Spleen (tissue), 11 donors: ENCODE measurements around the gene CPLX1. TPM values are rescaled to one million over a fixed set of nuclear protein-coding genes. Genes with fewer than 3 reads are reported as not detected.

ENCODE experiments used
- DNase-seq: peaks from one replicate; pipeline ENCODE4 v3.0.0-alpha.2; 2020
- H3K27ac ChIP-seq, 8 donors: fragments of 200-600 bp; sonication (generic) in 7 of 8; 1 replicate in 4 of 8; 2 replicates in 4 of 8; pipeline versions ENCODE4 v1.5.0 to v1.8.0; 2016 to 2021; ENCODE audit warnings: inconsistent platforms in 4 of 8, mild to moderate bottlenecking in 4 of 8, moderate library complexity in 1 of 8
- H3K27me3 ChIP-seq, 7 donors: fragments of 200-600 bp; sonication (generic) in 6 of 7; replicated peaks in 1 of 7; 1 replicate in 4 of 7; 2 replicates in 3 of 7; pipeline versions ENCODE4 v1.5.0 to v1.8.0; 2016 to 2021; ENCODE audit warnings: inconsistent platforms in 3 of 7, mild to moderate bottlenecking in 1 of 7
- H3K36me3 ChIP-seq, 6 donors: fragments of 200-600 bp; sonication (generic) in 5 of 6; 1 replicate in 4 of 6; 2 replicates in 2 of 6; pipeline versions ENCODE4 v1.5.0 to v1.8.0; 2016 to 2021; ENCODE audit warnings: inconsistent platforms in 2 of 6
- H3K4me1 ChIP-seq, 6 donors: fragments of 200-600 bp; sonication (generic) in 5 of 6; 1 replicate in 3 of 6; 2 replicates in 3 of 6; pipeline versions ENCODE4 v1.5.0 to v1.8.0; 2016 to 2021; ENCODE audit warnings: inconsistent platforms in 3 of 6
- H3K4me3 ChIP-seq, 8 donors: fragments of 200-600 bp; sonication (generic) in 7 of 8; 1 replicate in 4 of 8; 2 replicates in 4 of 8; pipeline versions ENCODE4 v1.5.0 to v1.8.0; 2016 to 2021; ENCODE audit warnings: inconsistent platforms in 4 of 8, mild to moderate bottlenecking in 4 of 8, moderate library complexity in 2 of 8
- H3K9me3 ChIP-seq, 8 donors: fragments of 200-600 bp; sonication (generic) in 7 of 8; 1 replicate in 4 of 8; 2 replicates in 4 of 8; pipeline versions ENCODE4 v1.5.0 to v1.8.0; 2016 to 2021; ENCODE audit warnings: inconsistent platforms in 4 of 8
- CTCF ChIP-seq, 11 experiments: fragments of 200-600 bp in 7 of 11; fragments of 450-650 bp in 4 of 11; sonication (generic) in 4 of 11; IDR thresholded peaks in 8 of 11; conservative IDR thresholded peaks in 3 of 11; 1 replicate in 7 of 11; 2 replicates in 4 of 11; pipeline versions ENCODE4 v1.4.0 to v1.8.0; 2016 to 2021; ENCODE audit warnings: antibody characterized with exemption in 11 of 11, inconsistent platforms in 4 of 11, mild to moderate bottlenecking in 1 of 11
- POLR2A ChIP-seq, 3 donors: fragments of 450-650 bp; IDR thresholded peaks; one replicate each; pipeline ENCODE4 v1.5.1; 2017; ENCODE audit warnings: antibody characterized with exemption in 3 of 3, mild to moderate bottlenecking in 1 of 3
- POLR2AphosphoS5 ChIP-seq, 3 donors: sonication (generic); formaldehyde crosslinking; IDR thresholded peaks; one replicate each; pipeline ENCODE4 v1.5.1; 2017; ENCODE audit warnings: antibody characterized with exemption in 3 of 3
- WGBS, 5 donors: extraction: QIAGEN DNeasy Blood & Tissue Kit in 3 of 5; methylation state at CpG; one replicate each; pipeline versions ENCODE4 v1.1.5 to v1.1.7; 2013 to 2018; 5-methylcytosine and 5-hydroxymethylcytosine counted together
- intact Hi-C: fragments of 100-400 bp; cut with DNase I; formaldehyde crosslinking; loops from one replicate; pipeline ENCODE4 v1.15.0; 2023; ENCODE audit warnings: low total_unique reads
- polyA plus RNA-seq, 3 donors: library from polyadenylated mRNA; stranded (reverse); fragments of 200-250 nt; gene quantifications; one replicate each; pipeline ENCODE4 v1.2.1, GENCODE V29; 2013
- total RNA-seq, 7 donors: library from RNA; depleted of rRNA in 3 of 7; stranded (reverse); fragments of >200 nt in 3 of 7; fragmentation: NEBNext Ultra II Directional in 4 of 7; extraction: Animal tissue kit (Norgen Biotek cat#: 25700) in 4 of 7; gene quantifications; one replicate each; pipeline versions ENCODE4 v1.1.0 to v1.2.1, GENCODE V29; 2016 to 2021
- donor health status: healthy with polysubstance abuse.
- donor health status: DM: no; HTN: no; CAD: no; lungs with moderate emphysema.
- donor health status: DM: no; HTN: no; CAD: no.
- donor health status: Bipolar disorder and iron deficiency.
- donor health status: healthy.
- donor health status: DM: no; HTN: no; CAD: no.
- donor health status: DM: yes; HTN: yes; CAD: no.

The CPLX1 gene
- total and polyA plus RNA-seq, 10 donors: 1.3 to 20.7 (median 11.5) TPM

DNA sequence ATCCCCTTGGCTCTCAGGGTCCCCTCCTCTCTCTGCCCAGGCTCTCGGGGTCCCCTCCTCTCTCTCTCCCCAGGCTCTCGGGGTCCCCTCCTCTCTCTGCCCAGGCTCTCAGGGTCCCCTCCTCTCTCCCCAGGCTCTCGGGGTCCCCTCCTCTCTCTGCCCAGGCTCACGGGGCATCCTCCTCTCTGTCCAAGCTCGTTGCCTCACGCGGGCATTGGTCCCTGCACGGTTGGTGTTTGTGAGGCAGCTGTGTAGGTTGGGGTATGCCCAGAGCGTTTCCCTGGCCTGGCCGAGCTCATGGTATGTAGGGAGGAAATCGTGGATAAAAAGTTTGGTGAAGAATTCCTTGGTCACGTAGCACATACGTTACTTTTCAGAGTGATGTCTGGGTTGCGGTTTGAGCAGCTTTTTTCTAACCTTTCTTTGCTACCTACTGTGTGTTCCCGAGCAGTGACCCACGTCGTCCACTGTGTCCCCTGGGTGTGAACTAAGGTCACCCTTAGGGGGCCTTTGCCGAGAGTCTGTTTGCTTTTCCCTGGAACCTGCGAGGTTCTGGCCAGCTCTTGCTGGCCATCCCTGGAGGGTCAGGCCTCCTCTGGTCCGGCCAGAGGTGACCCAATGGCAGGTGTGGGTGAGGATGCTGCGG lies 83.7 kb downstream of the CPLX1 start:
- Histone ChIP-seq H3K4me3 (no peak overlapping the region), H3K9me3 (no peaks in the 10 kb centered on the region), H3K4me1 (peaks cover 0 to 10% (median 3%) of the 10 kb centered on the region in 6 donors), H3K27ac (no peak overlapping the region), H3K36me3 (peaks cover 2 to 69% (median 39%) of the 10 kb centered on the region in 6 donors), H3K27me3 (no peaks in the 10 kb centered on the region)
- intact Hi-C loops: no loop called here
- no peak for DNase-seq
- WGBS, 5 donors: 77 to 85% (median 84%) methylated on average over 21 of the region's 21 CpGs
- TF ChIP-seq POLR2AphosphoS5 (IDR thresholded peaks at IDR 0.05) (no peak), POLR2A (IDR thresholded peaks at IDR 0.05) (no peak), CTCF (IDR thresholded peaks at IDR 0.05 in 8 of 11, conservative IDR thresholded peaks at IDR 0.05 in 3 of 11) (no peak)

GRCh38 chr4:740656-741282 lies 85.2 kb downstream of the CPLX1 start:
- Histone ChIP-seq H3K36me3 (peaks cover 2 to 83% (median 49%) of the 10 kb centered on the region in 6 donors), H3K4me1 (peaks cover 0 to 10% (median 3%) of the 10 kb centered on the region in 6 donors), H3K4me3 (no peak overlapping the region), H3K9me3 (no peaks in the 10 kb centered on the region), H3K27me3 (no peaks in the 10 kb centered on the region), H3K27ac (no peak overlapping the region)
- intact Hi-C loops: no loop called here
- WGBS, 5 donors: 88 to 92% (median 89%) methylated on average over 19 of the region's 19 CpGs
- no peak for DNase-seq
- TF ChIP-seq CTCF (IDR thresholded peaks at IDR 0.05 in 8 of 11, conservative IDR thresholded peaks at IDR 0.05 in 3 of 11) (no peak), POLR2A (IDR thresholded peaks at IDR 0.05) (no peak), POLR2AphosphoS5 (IDR thresholded peaks at IDR 0.05) (no peak)

- no peak overlapping the region for H3K27ac ChIP-seq
- H3K36me3 ChIP-seq: peaks cover 2 to 91% (median 56%) of the 10 kb centered on the region in 6 donors
- H3K27me3 ChIP-seq: no peaks in the 10 kb centered on the region
- no peak overlapping the region for H3K4me3 ChIP-seq
- 87 to 92% (median 89%) methylated on average over 12 of the region's 12 CpGs for WGBS, 5 donors
- no peak for DNase-seq
- TF ChIP-seq CTCF (IDR thresholded peaks at IDR 0.05 in 8 of 11, conservative IDR thresholded peaks at IDR 0.05 in 3 of 11): no peak
- TF ChIP-seq POLR2A (IDR thresholded peaks at IDR 0.05): no peak
- no peak for TF ChIP-seq POLR2AphosphoS5 (IDR thresholded peaks at IDR 0.05)
- intact Hi-C loops: no loop called here
- H3K9me3 ChIP-seq: no peaks in the 10 kb centered on the region
- H3K4me1 ChIP-seq: peaks cover 0 to 10% (median 3%) of the 10 kb centered on the region in 6 donors
Measured at GRCh38 chr4:740011-740410, 85.9 kb downstream of the CPLX1 start.

DNA sequence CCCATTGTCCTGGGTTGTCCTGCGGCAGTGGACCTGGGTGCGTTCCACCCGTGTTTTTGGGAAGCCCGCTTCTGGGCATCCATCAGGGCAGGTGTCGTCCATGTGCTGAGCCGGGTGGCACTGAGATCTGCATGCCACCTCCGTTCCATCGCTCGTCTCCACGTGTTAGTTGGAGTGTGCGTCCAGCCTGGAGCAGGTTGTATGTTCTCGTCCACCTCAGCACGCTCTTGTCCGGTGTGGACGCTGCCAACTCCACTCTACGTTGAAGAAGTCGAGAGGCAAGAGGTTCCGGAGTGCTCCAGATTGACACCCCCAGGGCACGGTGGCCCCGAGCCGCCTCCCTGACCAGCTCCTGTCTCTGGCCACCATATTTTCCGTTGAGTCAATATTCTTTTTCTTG lies 86.4 kb downstream of the CPLX1 start:
- H3K36me3 ChIP-seq: peaks cover 2 to 95% (median 61%) of the 10 kb centered on the region in 6 donors

More for the DNA sequence above, 86.4 kb downstream of the CPLX1 start:
- TF ChIP-seq CTCF (IDR thresholded peaks at IDR 0.05 in 8 of 11, conservative IDR thresholded peaks at IDR 0.05 in 3 of 11) (no peak), POLR2AphosphoS5 (IDR thresholded peaks at IDR 0.05) (peak in 1 of 3 donors; percentile 52)
- Histone ChIP-seq H3K4me1 (peaks cover 0 to 10% (median 3%) of the 10 kb centered on the region in 6 donors), H3K4me3 (no peak overlapping the region), H3K27me3 (no peaks in the 10 kb centered on the region), H3K27ac (no peak overlapping the region), H3K9me3 (no peaks in the 10 kb centered on the region)
- DNase-seq: no peak
- 94 to 97% (median 96%) methylated on average over 22 of the region's 22 CpGs for WGBS, 5 donors
- intact Hi-C loops: no loop called here
